Transverse colon (tissue), 4 donors: Measurements from ENCODE around the gene LLCFC1. TPM values are rescaled to one million over a fixed set of nuclear protein-coding genes. Genes with fewer than 3 reads are reported as not detected.

Source experiments
- DNase-seq: peaks from one replicate; pipeline ENCODE4 v3.0.0-alpha.2; 2019
- H3K27ac ChIP-seq, 4 donors: fragments of 200-600 bp; sonication (generic); 2 replicates each; pipeline ENCODE4 v1.5.1; 2016 to 2018; ENCODE audit warnings: inconsistent platforms in 4 of 4
- H3K27me3 ChIP-seq: fragments of 200-600 bp; sonication (generic); 2 replicates; pipeline ENCODE4 v1.5.1; 2017; ENCODE audit warnings: inconsistent platforms
- H3K36me3 ChIP-seq, 4 donors: fragments of 200-600 bp; sonication (generic); 2 replicates each; pipeline ENCODE4 v1.5.1; 2017 to 2019; ENCODE audit warnings: inconsistent platforms in 4 of 4
- H3K4me1 ChIP-seq, 4 donors: fragments of 200-600 bp; sonication (generic); 2 replicates each; pipeline ENCODE4 v1.5.1; 2017 to 2020; ENCODE audit warnings: inconsistent platforms in 4 of 4
- H3K4me3 ChIP-seq, 4 donors: fragments of 200-600 bp; sonication (generic); 1 replicate in 1 of 4; 2 replicates in 3 of 4; pipeline versions ENCODE4 v1.5.1 to v1.6.1; 2017 to 2019; ENCODE audit warnings: inconsistent platforms in 4 of 4
- H3K9me3 ChIP-seq, 2 donors: fragments of 200-600 bp; sonication (generic); 2 replicates each; pipeline ENCODE4 v1.5.1; 2017 to 2019; ENCODE audit warnings: inconsistent platforms in 2 of 2
- EP300 ChIP-seq: sonication (generic); formaldehyde crosslinking; IDR thresholded peaks from one replicate; pipeline ENCODE4 v1.6.1; 2017; ENCODE audit warnings: antibody characterized with exemption, low read depth
- POLR2A ChIP-seq: fragments of 450-650 bp; IDR thresholded peaks from one replicate; pipeline ENCODE4 v1.6.1; 2016; ENCODE audit warnings: antibody characterized with exemption, mild to moderate bottlenecking, moderate library complexity
- POLR2AphosphoS5 ChIP-seq, 3 donors: sonication (generic); formaldehyde crosslinking; IDR thresholded peaks; one replicate each; pipeline ENCODE4 v1.6.1; 2016; ENCODE audit warnings: antibody characterized with exemption in 3 of 3
- WGBS, 2 donors: methylation state at CpG; one replicate each; pipeline ENCODE4 v1.1.5; 2018; ENCODE audit warnings: low coverage in 1 of 2; 5-methylcytosine and 5-hydroxymethylcytosine counted together
- in situ Hi-C, 4 donors: fragments of 200-750 bp; cut with MboI; loops; one replicate each; pipeline versions ENCODE4 v1.15.0 to v1.15.1; 2017; ENCODE audit warnings: low sequenced_read_pairs in 3 of 4, low pct_ligation_motif_present in 1 of 4, low pct_unique_long_range_greater_than_20kb in 1 of 4
- intact Hi-C: fragments of 100-400 bp; cut with DNase I; formaldehyde crosslinking; loops from one replicate; pipeline ENCODE4 v1.15.1; 2023; ENCODE audit warnings: low total_unique reads
- total RNA-seq, 4 donors: library from RNA; depleted of rRNA; stranded (reverse); fragments of >200 nt; gene quantifications; one replicate each; pipeline ENCODE4 v1.1.0, GENCODE V29; 2016
- TF ChIP-seq, protein P1 (sequence below), 5 experiments: fragments of 200-600 bp in 3 of 5; fragments of 450-650 bp in 2 of 5; sonication (generic) in 3 of 5; IDR thresholded peaks; 1 replicate in 2 of 5; 2 replicates in 3 of 5; pipeline ENCODE4 v1.5.1; 2016 to 2017; ENCODE audit warnings: antibody characterized with exemption in 5 of 5, inconsistent platforms in 3 of 5, mild to moderate bottlenecking in 2 of 5, moderate library complexity in 1 of 5

LLCFC1 gene
- total RNA-seq, 4 donors from 2014 or later, result not detected

DNA sequence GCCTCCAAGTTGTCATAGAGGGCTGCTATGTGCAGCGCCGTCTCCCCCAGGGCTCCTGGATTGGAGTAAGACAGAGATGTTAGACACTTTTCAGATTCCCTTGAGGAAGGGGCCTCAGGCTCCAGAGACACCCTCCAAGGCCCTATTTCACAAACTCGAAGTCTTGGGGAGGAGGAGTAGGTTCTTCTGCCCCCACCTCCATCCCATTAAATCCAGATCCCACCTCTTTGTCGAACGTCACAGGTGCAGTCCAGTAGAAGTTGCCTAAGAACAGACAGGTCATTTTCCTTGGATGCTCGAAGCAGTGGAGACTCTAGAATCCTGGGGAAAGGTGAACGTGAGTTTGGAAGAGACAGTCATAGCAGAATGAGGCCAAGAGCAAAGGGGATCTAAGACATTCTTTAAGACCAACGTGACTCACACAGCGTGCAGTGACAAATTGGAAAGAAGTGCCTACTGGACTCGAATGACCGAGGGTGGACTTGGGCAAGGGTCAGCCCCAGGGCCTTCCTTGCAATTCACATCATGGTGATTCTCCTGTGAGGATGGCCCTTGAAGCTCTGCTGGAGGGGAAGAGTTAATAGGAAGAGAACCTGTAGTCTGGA, 9.1 kb upstream of the LLCFC1 start:
- WGBS, 2 donors, result 82 to 93% methylated on average over 3 to 11 of the region's 11 CpGs
- Histone ChIP-seq H3K4me3 (no peak overlapping the region), H3K36me3 (no peaks in the 10 kb centered on the region), H3K4me1 (no peaks in the 10 kb centered on the region), H3K27me3 (no peaks in the 10 kb centered on the region), H3K27ac (no peak overlapping the region), H3K9me3 (no peaks in the 10 kb centered on the region)
- no peak for TF ChIP-seq POLR2A
- TF ChIP-seq EP300, result no peak
- no peak for DNase-seq
- in situ Hi-C loops, result no loop called here
- intact Hi-C loops, result no loop called here

DNA sequence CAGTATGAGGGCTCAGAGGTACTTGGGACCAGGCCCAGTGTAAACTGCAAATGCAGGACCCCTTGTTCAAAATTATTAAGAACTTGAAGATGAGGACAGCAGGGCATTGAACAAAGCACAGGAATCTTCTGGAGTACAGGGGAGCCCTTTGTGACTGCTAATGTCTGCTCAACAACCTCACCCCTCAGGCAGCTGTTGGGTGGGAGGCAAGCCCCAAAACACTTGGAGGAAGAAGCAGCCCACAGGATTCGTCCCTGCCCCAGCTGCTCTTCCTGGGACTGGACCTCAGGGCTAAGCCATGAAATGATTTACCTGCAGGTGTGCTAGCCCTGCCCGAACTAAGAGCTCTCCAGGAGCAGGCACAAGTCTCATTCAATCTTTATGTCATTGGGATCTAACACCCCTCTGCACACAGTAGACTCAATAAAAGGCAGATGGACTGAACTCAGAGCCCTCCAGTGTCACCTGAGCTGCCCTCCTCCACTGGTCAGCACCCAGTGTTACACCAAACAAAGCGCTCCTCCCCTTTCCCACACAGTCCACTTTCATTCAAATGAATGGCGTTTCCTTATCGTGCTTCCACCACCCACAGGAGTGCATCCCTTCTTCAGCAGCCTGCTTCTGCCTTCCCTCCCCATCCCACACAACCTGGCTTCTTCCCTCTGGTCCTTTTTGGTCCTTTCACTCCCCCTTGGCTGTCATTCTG, 6.7 kb upstream of the LLCFC1 start:
- in situ Hi-C loops, result no loop called here
- intact Hi-C loops, result no loop called here
- Histone ChIP-seq H3K4me1 (no peaks in the 10 kb centered on the region), H3K27me3 (no peaks in the 10 kb centered on the region), H3K36me3 (no peaks in the 10 kb centered on the region), H3K27ac (no peak overlapping the region), H3K9me3 (no peaks in the 10 kb centered on the region), H3K4me3 (no peak overlapping the region)
- DNase-seq, result no peak
- TF ChIP-seq EP300 (no peak), POLR2A (no peak), POLR2AphosphoS5 (IDR thresholded peaks at IDR 0.05) (no peak)
- TF ChIP-seq, protein P1, sequence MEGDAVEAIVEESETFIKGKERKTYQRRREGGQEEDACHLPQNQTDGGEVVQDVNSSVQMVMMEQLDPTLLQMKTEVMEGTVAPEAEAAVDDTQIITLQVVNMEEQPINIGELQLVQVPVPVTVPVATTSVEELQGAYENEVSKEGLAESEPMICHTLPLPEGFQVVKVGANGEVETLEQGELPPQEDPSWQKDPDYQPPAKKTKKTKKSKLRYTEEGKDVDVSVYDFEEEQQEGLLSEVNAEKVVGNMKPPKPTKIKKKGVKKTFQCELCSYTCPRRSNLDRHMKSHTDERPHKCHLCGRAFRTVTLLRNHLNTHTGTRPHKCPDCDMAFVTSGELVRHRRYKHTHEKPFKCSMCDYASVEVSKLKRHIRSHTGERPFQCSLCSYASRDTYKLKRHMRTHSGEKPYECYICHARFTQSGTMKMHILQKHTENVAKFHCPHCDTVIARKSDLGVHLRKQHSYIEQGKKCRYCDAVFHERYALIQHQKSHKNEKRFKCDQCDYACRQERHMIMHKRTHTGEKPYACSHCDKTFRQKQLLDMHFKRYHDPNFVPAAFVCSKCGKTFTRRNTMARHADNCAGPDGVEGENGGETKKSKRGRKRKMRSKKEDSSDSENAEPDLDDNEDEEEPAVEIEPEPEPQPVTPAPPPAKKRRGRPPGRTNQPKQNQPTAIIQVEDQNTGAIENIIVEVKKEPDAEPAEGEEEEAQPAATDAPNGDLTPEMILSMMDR (IDR thresholded peaks at IDR 0.05), result no peak
- WGBS, 2 donors, result 59 to 65% methylated on average over 3 to 5 of the region's 5 CpGs

DNA sequence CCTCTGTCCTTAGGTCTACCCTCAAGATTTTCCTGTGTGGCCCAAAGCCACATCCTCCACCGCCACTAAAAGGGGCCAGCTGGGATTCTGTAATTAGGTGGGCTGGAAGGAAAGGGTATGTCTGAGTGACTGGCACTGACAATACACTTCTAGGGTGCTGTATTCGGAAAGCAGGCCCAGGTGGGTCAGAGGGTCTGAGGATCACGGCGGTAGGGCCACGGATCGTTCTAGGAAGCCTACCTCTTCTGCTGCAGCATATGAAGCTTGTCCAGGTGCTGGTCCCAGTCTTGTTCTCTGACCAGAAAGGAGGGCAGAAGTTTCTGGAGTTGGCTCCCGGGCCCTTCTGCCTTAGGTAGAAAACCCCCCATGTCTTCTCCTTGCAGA, 6.2 kb upstream of the LLCFC1 start:
- DNase-seq, result no peak
- no peaks in the 10 kb centered on the region for H3K9me3 ChIP-seq
- intact Hi-C loops, result no loop called here
- no peak for TF ChIP-seq EP300
- no peak for TF ChIP-seq POLR2AphosphoS5 (IDR thresholded peaks at IDR 0.05)
- TF ChIP-seq, protein P1 (IDR thresholded peaks at IDR 0.05), result no peak
- TF ChIP-seq POLR2A, result no peak
- no peaks in the 10 kb centered on the region for H3K4me1 ChIP-seq
- WGBS, 2 donors, result 80 to 90% methylated on average over 1 to 7 of the region's 7 CpGs
- no peaks in the 10 kb centered on the region for H3K36me3 ChIP-seq
- H3K4me3 ChIP-seq, result no peak overlapping the region
- no peaks in the 10 kb centered on the region for H3K27me3 ChIP-seq
- in situ Hi-C loops, result no loop called here
- no peak overlapping the region for H3K27ac ChIP-seq

- DNase-seq, result no peak
- WGBS, 2 donors, result 50 to 73% methylated on average over 1 to 4 of the region's 4 CpGs
These were observed 5.7 kb upstream of the LLCFC1 start, which contains the start of gene TRPV5 for GRCh38 chr7:142933624-142934023. TRPV5 (minus strand) TSS chr7:142933746; CDS start chr7:142933459, 287 bp downstream.

More at GRCh38 chr7:142933624-142934023, 5.7 kb upstream of the LLCFC1 start, which contains the start of gene TRPV5:
- intact Hi-C loops (no loop called here), in situ Hi-C loops (no loop called here)
- Histone ChIP-seq H3K27me3 (no peaks in the 10 kb centered on the region), H3K36me3 (no peaks in the 10 kb centered on the region), H3K4me1 (no peaks in the 10 kb centered on the region), H3K4me3 (no peak within 1 kb of the TSS), H3K9me3 (no peaks in the 10 kb centered on the region), H3K27ac (no peak within 1 kb of the TSS)
- TF ChIP-seq, protein P1 (IDR thresholded peaks at IDR 0.05), result no peak
- no peak for TF ChIP-seq POLR2A
- no peak for TF ChIP-seq POLR2AphosphoS5 (IDR thresholded peaks at IDR 0.05)
- no peak for TF ChIP-seq EP300
